Lung (tissue), 12 donors: ENCODE measurements around the gene VWA5A. TPM values are rescaled to one million over a fixed set of nuclear protein-coding genes. Genes with fewer than 3 reads are reported as not detected.

Experiments
- ATAC-seq: fragments of 200-7000 bp; cut with Tn5 transposase; one replicate; pipeline ENCODE4 v1.9.1; 2020; ENCODE audit warnings: moderate number of reproducible peaks; ENCODE audit not compliant: insufficient read depth, low FRiP score
- DNase-seq, 3 donors: peaks; one replicate each; pipeline ENCODE4 v3.0.0-alpha.2; 2013 to 2017
- H3K27ac ChIP-seq, 2 donors: one replicate each; pipeline ENCODE4 v1.5.1; 2013; ENCODE audit warnings: mild to moderate bottlenecking in 2 of 2, moderate library complexity in 2 of 2, control low read depth in 1 of 2, inconsistent platforms in 1 of 2, low read depth in 1 of 2, low read length in 1 of 2
- H3K27me3 ChIP-seq, 3 donors: one replicate each; pipeline ENCODE4 v1.5.1; 2013; ENCODE audit warnings: low read length in 2 of 3; ENCODE audit not compliant: control insufficient read depth in 3 of 3, insufficient read depth in 3 of 3
- H3K36me3 ChIP-seq, 4 donors: one replicate each; pipeline ENCODE4 v1.5.1; 2013; ENCODE audit warnings: low read length in 4 of 4, mild to moderate bottlenecking in 1 of 4, moderate library complexity in 1 of 4; ENCODE audit not compliant: control insufficient read depth in 4 of 4, insufficient read depth in 4 of 4
- H3K4me1 ChIP-seq, 5 donors: one replicate each; pipeline ENCODE4 v1.5.1; 2013; ENCODE audit warnings: low read length in 5 of 5, mild to moderate bottlenecking in 2 of 5, moderate library complexity in 1 of 5; ENCODE audit not compliant: control insufficient read depth in 5 of 5, insufficient read depth in 5 of 5
- H3K4me3 ChIP-seq: one replicate; pipeline ENCODE4 v1.5.1; 2013; ENCODE audit warnings: mild to moderate bottlenecking, control low read depth, moderate library complexity
- H3K9ac ChIP-seq, 2 donors: one replicate each; pipeline ENCODE4 v1.5.1; 2013; ENCODE audit warnings: low read length in 2 of 2, control low read depth in 1 of 2; ENCODE audit not compliant: insufficient read depth in 1 of 2
- H3K9me3 ChIP-seq, 4 donors: one replicate each; pipeline ENCODE4 v1.5.1; 2013; ENCODE audit warnings: low read length in 3 of 4, mild to moderate bottlenecking in 1 of 4, moderate library complexity in 1 of 4; ENCODE audit not compliant: control insufficient read depth in 4 of 4, insufficient read depth in 3 of 4
- CTCF ChIP-seq: IDR thresholded peaks from 2 replicates; pipeline ENCODE4 v1.5.1; 2012; ENCODE audit warnings: mild to moderate bottlenecking; ENCODE audit errors: control extremely low read depth, extremely low read depth
- WGBS, 2 donors: extraction: QIAGEN DNeasy Blood & Tissue Kit; methylation state at CpG; one replicate each; pipeline ENCODE4 v1.1.7; 2013; 5-methylcytosine and 5-hydroxymethylcytosine counted together
- polyA plus RNA-seq, 2 donors: library from polyadenylated mRNA; stranded (reverse); fragments of 200-250 nt; gene quantifications; one replicate each; pipeline ENCODE4 v1.2.1, GENCODE V29; 2013
- total RNA-seq, 2 donors: library from RNA; depleted of rRNA in 1 of 2; stranded (reverse); fragments of >200 nt in 1 of 2; gene quantifications; one replicate each; pipeline ENCODE4 v1.2.1, GENCODE V29; 2014 to 2021
- donor health status: control.
- donor health status: control.
- donor health status: Bipolar disorder and iron deficiency.
- donor health status: healthy.
- donor health status: DM: yes; HTN: yes; CAD: no.

VWA5A gene
- total and polyA plus RNA-seq, 4 donors: 20.7 to 35.8 (median 28.8) TPM

GRCh38 chr11:124113890-124114289 is 1.4 kb upstream of the VWA5A start:
- WGBS, 2 donors: 50 to 66% methylated on average over 4 of the region's 4 CpGs

GRCh38 chr11:124115782-124116616 is 749 bp downstream of the VWA5A start:
- peak overlapping the region in 1 of 2 donors; percentile 61 for H3K27ac ChIP-seq

More at GRCh38 chr11:124113890-124114289, 1.4 kb upstream of the VWA5A start:
- H3K27me3 ChIP-seq: no peaks in the 10 kb centered on the region
- H3K4me3 ChIP-seq: no peak overlapping the region
- no peak overlapping the region for H3K9ac ChIP-seq
- H3K27ac ChIP-seq: no peak overlapping the region
- H3K36me3 ChIP-seq: peaks cover 0 to 11% (median 9%) of the 10 kb centered on the region in 4 donors
- ATAC-seq (no peak), DNase-seq (no peak)
- peaks cover 0 to 15% (median 0%) of the 10 kb centered on the region in 5 donors for H3K4me1 ChIP-seq
- no peaks in the 10 kb centered on the region for H3K9me3 ChIP-seq
- TF ChIP-seq CTCF: no peak

GRCh38 chr11:124119103-124119502 is 3.9 kb downstream of the VWA5A start:
- no peak for ATAC-seq
- no peak overlapping the region for H3K27ac ChIP-seq
- H3K4me1 ChIP-seq: peaks cover 0 to 15% (median 0%) of the 10 kb centered on the region in 5 donors
- DNase-seq: peak in 1 of 3 donors; percentile 3
- no peak for TF ChIP-seq CTCF
- H3K4me3 ChIP-seq: no peak overlapping the region
- 66 to 81% methylated on average over 2 of the region's 2 CpGs for WGBS, 2 donors
- no peaks in the 10 kb centered on the region for H3K27me3 ChIP-seq
- no peak overlapping the region for H3K9ac ChIP-seq
- peaks cover 0 to 29% (median 17%) of the 10 kb centered on the region in 4 donors for H3K36me3 ChIP-seq
- no peaks in the 10 kb centered on the region for H3K9me3 ChIP-seq

More at GRCh38 chr11:124115782-124116616, 749 bp downstream of the VWA5A start:
- Histone ChIP-seq H3K4me3 (peak overlapping the region; percentile 48), H3K27me3 (no peaks in the 10 kb centered on the region), H3K9ac (peak overlapping the region; percentile 31 to 47), H3K9me3 (no peaks in the 10 kb centered on the region), H3K4me1 (peaks cover 0 to 15% (median 0%) of the 10 kb centered on the region in 5 donors), H3K36me3 (peaks cover 0 to 15% (median 11%) of the 10 kb centered on the region in 4 donors)
- peak in 2 of 3 donors; percentile 17 to 46 for DNase-seq
- 24 to 29% methylated on average over 12 of the region's 12 CpGs for WGBS, 2 donors
- peak; percentile 51 for ATAC-seq
- TF ChIP-seq CTCF: no peak
